ENCODE data around the gene HRH2.
"Not testable (repeated sequence)": the region's sequence is repeated elsewhere in the genome, so short reads cannot be mapped to it uniquely, and the experiment has no call there.

The HRH2 gene

DNA sequence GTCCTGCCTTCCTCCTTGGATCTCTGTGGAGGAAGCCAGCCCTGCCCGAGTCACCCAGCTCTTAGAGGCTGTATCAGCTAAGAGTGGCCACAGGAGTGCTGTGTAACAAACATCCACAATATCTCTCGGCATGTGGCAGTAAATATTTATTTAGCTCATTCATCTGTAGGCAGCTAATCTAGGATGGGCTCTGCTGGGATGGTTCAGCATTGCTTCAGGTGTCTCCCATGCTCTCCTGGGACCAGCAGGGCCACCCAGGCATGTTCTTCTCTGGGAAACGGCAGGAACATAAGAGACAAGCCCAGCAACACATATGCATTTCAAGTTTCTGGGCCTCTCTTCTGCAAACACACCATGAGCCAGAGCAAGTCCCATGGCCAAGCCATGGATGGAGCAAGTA is 56.1 kb downstream of the HRH2 start:
- no peak for DNase-seq

DNA sequence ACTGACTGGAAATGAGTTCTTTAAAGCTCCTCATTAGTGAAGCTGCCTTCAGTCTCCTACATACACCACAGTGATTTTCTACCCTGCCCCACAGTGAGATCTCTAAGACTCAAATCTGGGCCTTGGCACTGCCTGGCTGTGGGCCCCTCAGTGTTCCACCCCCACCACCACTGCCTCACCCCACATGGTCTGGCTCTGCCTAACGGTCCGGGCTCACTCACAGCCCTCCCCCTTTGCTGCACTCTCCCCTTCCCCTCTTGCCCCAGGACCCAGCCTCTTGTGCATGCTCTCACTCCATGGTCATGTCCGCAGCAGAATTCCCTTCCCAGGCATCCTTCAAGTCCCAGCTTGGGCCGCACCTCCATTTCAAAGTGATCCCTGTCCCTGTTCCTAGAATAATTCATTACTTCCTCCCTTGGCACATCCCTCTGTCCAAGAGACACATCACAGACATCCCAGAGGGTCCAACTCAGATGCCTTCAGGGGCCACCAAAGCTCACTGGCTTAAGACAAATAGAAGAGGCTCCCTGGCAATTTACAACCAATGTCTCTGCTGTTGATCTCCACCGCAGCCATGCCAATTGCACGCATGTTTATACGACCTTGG is 56.7 kb downstream of the HRH2 start:
- DNase-seq: no peak

DNA sequence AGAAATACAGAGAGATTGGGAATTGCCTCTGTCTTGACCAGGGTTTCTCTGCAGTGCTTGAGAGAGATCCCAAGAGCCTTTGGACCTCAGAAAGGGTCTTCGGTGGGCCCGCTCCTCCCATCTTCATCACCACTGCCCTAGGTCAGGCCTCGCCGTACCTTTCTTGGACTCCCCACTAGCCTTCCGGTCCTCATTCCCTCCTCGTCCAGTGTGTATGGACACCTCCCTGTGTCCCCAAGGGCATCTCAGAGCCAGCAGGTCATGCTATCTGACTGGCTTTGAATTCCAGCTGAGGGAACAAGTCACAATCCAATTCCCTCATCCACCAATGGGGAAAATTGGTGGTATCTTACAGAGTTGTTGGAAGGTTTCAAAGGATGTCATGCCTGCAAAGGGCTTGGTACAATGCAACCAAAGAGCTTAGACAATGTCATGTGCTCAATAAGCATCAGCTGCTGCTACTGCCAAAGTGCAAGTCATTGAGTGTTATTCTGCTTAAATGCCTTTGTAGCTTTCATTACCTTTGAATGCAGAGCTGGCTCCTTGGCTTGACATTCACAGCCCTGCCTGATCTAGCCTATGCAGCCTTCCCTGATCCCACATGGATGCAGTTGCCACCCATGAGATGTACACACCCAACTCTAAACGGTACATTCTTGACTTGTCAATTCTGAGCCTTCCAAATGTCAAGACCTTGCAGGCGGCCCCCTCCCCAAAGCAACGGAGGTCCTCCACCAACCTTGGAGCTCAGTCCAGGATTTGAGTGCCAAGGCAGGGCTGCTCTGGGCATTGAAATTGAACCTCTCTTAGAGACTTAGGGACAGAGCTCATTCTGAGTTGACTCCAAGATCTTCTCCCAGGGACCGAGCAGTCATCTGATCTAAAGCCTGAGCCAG is 58.0 kb downstream of the HRH2 start:
- DNase-seq: no peak

DNA sequence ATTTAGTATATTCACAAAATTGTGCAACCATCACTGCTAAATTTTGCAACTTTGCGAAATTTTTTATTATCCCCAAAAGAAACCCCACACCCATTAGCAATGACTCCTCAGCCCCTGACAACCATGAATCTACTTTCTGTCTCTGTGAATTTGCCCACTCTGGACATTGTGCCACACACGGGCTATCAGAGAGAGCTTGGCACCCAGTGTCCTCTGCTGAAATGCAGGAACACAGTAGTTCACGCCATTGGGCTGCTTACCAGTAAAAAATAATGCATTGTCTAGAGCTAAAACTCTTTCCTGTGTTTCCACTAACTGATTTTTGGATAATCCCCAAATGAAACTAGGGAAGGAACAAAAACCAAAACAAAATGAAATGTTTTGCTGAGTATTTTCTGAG is 60.0 kb downstream of the HRH2 start:
- no peak for DNase-seq

DNA sequence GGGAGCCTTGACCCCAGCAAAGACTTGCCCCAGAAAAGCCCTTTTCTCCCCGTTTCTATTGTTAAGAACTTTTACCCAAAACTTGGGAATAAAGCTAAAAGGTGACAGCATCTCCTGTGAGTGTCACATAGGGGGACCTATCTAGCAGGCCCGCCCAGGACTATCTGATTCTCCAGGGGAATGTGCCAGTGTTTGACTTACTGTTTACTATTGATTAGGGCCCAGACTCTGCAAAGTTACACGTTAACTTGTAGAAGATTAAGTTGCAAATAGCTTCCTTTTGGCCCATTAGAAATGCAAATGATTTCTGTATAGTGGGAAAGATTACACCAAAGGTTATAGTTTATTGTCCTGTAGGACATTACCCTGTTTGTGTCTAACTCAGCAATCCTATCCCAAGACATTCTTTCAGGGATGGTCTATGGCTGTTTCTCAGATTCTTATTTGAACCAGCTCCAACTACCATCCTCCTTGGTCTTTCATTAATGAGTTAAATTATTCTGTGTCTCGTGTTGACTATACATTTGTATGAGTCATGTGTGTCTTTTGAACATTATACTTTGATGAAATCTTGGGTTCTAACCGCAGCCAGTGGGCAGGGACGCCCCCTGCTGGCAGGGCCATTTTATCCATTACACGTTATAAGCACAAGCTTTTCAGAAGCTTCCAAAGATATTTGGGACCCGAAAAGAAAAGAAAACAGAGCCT is 60.7 kb downstream of the HRH2 start:
- DNase-seq: no peak

DNA sequence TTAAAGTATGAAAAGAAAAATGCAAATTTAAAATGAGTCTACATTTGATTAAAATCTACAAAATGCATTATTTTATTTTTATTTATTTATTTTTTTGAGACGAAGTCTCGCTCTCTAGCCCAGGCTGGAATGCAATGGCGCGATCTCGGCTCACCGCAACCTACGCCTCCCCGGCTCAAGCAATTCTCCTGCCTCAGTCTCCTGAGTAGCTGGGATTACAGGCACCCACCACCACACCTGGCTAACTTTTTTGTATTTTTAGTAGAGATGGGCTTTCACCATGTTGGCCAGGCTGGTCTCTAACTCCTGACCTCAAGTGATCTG is 61.2 kb downstream of the HRH2 start:
- not testable (repeated sequence) for DNase-seq

DNA sequence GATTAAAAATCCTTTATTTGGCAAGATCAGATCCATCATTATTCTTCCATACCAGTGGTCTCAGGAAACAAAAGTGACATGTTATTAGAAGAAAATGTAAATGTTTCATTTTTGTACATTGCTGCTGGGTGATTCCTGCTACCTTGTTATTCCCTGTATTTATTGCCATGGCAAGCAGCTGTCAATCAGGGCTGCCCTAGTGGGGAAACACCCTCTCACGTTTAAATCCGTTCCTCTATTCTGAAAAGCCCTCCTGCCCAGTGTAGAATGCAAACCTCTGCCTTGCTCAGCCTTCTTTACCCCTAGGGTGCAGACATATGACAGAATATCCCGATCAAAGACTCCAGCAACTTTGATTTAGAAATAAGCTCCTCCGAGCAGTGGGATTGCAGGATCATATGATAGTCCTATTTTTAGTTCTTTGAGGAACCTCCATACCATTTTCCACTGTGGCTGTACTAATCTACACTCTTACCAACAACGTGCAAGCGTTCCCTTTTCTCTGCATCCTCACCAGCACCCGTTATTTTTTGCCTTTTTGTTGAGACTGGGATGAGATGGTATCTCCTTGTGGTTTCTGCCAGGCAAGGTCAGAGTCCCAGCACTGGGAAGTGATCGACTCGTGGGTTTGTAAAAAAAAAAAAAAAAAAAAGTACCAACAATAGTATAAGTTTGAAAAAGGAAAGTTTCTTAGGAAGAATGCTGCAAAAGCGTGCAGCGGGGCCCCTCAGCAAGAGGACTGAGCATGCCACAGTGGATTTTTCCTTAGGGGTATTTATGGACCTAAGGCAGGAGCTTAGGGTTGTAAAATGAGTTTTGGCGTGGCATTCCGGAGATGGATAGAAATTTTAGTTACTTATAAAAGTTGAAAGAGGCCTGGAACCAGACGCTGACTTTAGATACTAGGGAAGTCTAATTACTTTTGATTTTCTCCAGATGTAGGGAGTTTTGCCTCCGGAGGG is 66.7 kb downstream of the HRH2 start:
- DNase-seq: no peak

DNA sequence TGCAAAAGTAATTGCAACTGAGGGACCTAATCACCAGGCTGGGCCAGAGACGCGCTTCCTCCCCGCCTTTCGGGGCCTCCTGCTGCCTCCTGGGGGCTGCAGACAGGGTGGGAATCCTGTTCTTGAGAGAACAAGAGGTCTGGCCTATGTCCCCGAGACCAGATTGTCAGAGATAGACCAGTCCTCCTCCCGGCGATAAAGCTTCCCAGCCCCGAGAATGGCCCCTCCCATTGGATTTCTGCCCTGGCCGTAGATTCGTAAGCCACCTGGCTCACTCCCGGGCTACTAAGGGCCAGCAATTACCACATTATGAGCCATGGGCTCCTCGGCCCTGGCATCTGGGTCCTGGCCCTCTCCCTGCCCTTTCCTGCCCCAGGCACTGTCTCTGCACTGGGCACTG is 70.4 kb downstream of the HRH2 start:
- no peak for DNase-seq

DNA sequence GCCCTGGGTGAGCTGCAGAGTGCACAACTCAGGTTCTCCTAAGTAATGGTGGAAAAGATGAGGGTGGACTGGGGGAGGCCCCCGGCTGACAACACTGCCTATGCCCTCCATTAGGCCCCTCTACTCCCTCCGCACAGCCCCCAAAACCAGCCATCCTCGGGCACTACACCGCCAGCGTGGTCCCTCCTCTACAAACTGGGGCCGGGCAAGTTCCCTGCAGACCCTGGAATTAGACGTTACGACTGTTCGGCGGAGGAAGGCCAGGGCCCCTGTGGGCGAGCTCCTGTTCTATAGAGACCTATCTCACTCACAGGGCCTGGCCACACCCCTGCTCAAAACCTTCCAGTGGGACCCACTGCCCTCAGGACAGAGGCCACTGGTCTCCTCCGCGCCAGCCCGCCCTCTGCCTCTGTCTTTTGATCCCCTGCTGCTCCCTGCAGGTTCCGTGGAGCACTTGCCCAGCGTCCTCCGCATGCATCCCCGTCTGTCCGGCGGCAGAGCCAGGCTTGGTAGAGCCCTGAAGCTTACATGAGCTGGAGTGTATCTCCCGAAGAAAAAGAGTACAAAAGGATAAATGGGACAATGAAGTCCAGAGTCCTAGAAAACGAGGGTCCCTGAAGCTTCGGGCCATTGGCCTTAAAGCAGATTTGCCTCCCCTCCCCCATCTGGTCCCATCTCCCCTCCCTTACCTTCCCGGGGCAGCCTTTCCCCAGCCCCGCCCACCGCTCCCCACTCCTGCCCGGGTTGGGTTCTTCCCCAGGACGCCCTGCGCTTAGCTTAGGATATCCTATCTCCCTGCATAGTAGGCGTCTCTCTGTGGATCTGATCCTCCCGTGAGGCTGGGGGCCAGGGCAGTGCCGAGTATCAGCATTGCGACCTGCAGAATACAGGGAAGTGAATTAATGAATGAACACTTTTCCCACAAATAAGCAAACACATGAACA is 71.3 kb downstream of the HRH2 start:
- DNase-seq: peak; percentile 32

DNA sequence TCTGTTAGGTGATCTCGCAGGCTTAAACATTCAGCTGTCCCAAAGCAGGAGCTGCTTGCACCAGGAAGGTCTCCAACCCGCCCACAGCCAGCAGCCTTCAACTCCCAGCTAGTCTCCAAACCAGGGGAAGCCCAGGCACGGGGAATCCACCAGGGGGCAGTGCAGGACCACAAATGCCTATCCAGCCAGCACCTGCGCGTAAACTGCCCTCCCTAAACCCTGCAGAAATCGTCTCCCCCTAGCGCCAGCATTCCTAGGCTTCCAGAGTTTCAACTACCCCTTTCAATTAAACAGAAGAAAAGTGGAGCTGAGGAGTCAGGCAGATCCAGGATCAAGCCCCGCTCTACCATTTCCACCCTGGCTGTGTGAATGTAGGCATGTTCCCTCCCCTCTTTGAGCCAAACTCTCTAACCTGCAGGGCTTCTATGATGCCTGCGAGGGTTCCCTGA is 72.0 kb downstream of the HRH2 start:
- peak; percentile 75 for DNase-seq

DNA sequence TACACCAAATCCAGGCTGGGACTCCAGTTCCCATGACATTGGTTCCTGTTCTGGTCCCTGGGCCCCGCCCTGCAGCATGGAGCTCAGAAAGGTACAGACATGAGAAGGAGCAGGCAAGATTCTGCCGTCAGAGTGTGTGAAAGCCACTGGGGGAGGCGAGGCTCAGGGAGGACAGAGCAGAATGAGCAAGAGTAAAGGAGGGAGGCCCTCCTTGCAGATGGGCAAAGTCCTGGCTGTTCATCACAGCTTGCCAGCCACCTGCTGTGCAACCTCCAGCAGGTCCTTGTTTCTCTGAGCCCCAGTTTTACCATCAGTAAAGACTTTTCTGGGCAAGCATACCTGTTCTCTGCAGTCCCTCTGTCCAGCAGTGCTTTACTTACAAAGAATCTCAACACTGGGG is 73.3 kb downstream of the HRH2 start:
- DNase-seq: no peak

DNA sequence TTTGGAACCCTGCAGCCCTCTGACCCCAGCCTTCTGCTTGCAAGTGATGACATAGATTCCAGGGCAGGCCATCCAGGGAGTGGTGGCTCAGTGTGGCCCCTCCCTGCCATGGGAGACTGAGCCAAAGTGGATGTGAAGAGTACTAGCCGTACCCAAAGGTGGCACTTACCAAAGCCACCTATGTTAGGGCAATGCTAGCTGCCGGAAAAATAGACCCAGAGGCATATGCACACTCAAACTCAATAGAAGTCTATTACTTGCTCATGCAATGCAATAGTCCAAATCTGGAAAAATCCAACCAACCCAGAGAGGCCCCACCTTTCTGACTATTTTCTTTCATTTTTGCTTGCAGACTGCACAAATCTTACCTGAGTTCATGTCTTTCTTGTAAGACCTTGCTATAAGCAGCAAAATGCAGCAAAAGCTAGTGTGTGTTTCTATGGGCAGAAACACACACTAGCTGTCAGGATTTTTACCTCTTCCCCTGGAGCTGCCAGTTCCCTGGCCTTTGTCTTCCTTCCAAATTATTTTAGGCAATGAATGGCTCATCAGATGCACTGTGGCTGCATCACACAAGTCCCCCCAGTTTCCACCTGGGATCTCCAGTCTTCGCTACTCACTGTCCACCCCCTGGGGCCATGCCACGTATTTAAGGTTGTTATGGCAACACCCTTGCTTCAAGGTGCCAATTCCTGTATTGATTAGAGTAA is 74.0 kb downstream of the HRH2 start:
- no peak for DNase-seq

DNA sequence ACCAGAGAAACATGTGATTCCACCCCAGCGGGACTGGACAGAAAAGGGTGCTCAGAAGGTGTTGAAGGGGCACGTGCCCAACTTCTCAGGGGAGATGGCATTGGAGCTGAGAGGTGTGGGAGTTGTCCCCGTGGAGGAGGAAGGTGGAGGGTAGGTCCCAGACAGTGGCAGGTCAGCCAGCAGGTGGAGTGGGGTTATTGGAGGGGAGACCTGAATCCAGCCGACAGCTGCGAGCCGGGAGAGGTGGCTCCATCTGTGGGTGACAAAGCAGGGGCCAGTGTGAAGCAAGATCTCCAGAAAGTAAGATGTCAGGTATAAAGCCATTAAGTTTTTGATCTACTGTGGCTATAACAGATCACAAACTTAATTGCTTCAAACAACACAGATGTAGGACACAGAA is 75.1 kb downstream of the HRH2 start:
- no peak for DNase-seq

DNA sequence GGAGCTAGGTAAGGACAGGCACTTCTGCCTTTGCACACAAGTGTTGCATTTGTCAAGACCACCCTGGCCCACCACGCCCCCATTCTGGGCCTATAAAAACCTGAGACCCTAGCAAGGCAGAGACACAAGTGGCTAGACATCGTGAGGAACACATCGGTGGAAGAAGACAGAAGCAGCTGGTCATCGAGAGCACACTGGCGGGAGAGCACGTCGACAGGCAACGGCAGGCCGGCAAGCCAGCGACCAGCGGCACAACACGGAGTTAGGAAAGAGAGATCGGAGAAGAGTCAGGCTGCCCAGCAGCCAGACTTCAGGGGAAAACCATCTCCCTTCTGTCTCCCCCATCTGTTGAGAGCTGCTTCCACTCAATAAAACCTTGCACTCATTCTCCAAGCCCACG is 76.1 kb downstream of the HRH2 start:
- no peak for DNase-seq

DNA sequence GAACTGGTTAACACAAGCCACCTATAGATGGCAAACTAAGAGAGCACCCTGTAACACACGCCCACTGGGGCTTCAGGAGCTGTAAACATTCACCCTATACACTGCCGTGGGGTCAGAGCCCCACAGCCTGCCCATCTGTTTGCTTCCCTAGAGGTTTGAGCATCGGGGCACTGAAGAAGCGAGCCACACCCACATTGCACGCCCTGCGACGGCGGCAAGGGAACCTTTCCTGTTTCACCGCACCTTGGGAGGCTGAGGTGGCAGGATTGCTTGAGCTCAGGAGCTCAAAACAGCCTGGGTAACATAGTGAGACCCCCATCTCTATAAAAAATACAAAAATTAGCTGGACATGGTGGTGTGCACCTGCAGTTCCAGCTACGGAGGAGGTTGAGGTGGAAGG is 76.6 kb downstream of the HRH2 start:
- no peak for DNase-seq

DNA sequence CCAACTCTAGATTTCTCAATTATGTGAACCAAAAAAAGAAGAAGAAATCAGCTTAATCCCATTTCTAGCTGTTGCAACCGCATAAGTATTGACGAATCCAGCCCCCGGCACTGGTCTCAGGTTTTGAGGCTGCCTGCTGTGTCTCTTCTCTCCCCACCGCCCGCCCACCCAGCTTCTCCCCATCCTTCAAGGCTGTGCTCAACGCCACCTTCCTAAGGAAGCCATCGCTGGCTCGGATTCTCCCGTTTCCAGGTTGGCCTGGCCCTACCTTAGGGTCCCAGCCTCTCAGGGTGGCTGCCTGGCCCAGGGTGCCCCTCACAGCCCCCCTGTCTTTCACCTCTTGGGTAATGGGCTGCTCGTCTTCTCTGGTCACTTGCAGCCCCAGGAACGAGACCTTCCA is 77.8 kb downstream of the HRH2 start:
- no peak for DNase-seq

DNA sequence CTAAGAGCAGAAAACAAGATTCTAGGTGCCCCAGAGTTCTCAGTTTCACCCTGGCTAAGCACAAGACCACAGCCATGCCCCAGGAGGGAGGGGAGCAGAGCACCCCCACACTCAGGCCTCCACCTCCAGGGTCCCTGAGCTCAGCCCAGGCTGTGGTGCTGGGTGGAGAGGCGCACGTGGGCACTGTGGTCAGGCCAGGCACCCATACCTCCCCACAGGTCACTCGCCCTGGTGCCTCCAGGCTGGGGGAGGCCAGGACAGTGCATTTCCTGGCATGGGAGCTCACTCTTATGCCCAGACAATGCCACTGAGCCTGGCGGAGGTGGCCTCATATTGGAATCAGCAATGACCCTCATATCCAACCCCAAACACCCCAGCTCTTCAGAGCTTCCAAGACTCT is 78.8 kb downstream of the HRH2 start:
- DNase-seq: no peak

DNA sequence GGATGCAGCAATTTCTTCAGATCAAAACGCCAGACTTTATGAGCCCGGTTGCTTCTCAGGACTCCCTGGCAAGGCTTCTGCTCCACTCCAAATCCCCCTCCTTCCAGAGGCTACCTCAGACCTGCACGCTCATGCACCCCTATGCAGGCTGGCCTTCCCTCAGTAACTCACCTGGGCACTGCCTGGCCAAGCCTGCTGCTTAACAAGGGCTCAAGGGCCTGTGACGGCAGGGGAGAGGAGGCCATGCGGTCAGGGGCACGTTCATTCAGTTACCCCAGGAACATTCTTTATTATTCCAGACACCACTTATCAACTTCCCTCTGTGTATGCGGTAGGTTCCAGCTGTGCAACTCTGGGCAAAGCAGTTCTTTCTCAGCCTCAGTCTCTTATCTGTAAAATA is 79.6 kb downstream of the HRH2 start:
- DNase-seq: no peak

DNA sequence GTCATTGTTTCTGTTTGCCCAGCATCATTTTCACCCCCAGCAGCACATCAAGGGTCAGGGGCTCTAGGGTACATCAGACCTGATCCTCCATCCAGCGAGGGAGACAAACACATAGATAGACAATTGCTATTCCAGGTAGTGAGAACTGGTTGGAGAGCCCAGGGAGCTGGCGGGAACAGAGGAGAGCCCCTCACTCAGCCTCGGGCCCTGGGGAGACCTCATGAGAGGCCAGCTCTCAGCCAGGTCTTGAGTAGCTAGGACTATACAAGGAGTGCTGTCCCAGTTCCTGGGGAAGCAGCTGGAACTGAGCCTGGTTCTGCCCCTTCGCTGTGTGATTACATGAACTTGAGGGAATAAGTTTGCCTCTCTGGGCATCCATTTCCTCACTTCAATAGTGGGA is 80.3 kb downstream of the HRH2 start:
- DNase-seq: no peak

DNA sequence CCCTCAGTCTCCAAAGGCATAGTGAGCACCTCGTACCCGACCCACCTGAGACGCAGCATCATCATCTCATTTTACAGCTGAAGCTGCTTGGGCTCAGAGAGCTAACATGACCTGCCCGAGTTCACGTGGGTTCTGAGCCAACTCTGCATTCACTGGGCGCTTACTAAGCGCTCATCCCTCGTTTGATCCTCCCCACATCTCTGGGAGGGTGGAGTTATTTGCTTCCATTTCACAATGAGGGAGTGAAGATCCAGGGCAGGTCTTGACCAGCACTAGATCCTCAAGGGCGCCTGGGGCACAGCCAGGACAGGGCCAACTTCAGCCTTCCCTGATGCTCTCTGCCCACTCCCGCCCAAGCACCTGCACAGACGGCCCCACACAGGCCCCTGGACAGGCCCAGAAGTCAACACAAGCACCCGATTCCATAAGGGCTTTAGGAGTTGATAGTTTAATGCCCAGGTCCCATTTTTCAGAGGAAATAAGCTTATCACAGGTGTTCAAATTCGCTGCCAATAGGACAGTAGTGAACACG is 80.8 kb downstream of the HRH2 start:
- no peak for DNase-seq

Measured in right kidney (tissue), 1 donor.